Loucy (cell line): Measurements from ENCODE around the gene ARGLU1.

Source experiments
- H2AFZ ChIP-seq: fragments of 200-600 bp; sonication (generic); 2 replicates; pipeline ENCODE4 v1.6.0; 2016; ENCODE audit warnings: antibody characterized with exemption, mild to moderate bottlenecking, low read length, moderate library complexity
- H3F3A ChIP-seq: fragments of 200-600 bp; 2 replicates; pipeline ENCODE4 v1.6.0; 2016; ENCODE audit warnings: antibody characterized with exemption, low read depth, mild to moderate bottlenecking
- H3K27me3 ChIP-seq: fragments of 200-600 bp; sonication (generic); 2 replicates; pipeline ENCODE4 v1.6.1; 2014; ENCODE audit warnings: low read length, mild to moderate bottlenecking; ENCODE audit not compliant: insufficient read depth, poor library complexity, severe bottlenecking
- H3K36me3 ChIP-seq: fragments of 200-600 bp; sonication (generic); 2 replicates; pipeline ENCODE4 v1.6.1; 2016; ENCODE audit warnings: low read length; ENCODE audit not compliant: insufficient read depth
- H3K4me1 ChIP-seq: fragments of 200-600 bp; sonication (generic); 2 replicates; pipeline ENCODE4 v1.5.1; 2014; ENCODE audit warnings: low read length, mild to moderate bottlenecking; ENCODE audit not compliant: insufficient read depth, poor library complexity, severe bottlenecking
- H3K4me2 ChIP-seq: fragments of 200-600 bp; sonication (generic); 2 replicates; pipeline ENCODE4 v1.6.0; 2014; ENCODE audit warnings: antibody characterized with exemption, low read length, low read depth, mild to moderate bottlenecking; ENCODE audit not compliant: poor library complexity, severe bottlenecking
- H3K4me3 ChIP-seq: fragments of 200-600 bp; sonication (generic); 2 replicates; pipeline ENCODE4 v1.5.1; 2014; ENCODE audit warnings: low read length, mild to moderate bottlenecking, mixed read lengths; ENCODE audit not compliant: poor library complexity, severe bottlenecking
- H3K79me2 ChIP-seq: fragments of 200-600 bp; sonication (generic); 2 replicates; pipeline ENCODE4 v1.6.1; 2014; ENCODE audit warnings: low read length; ENCODE audit not compliant: insufficient read depth
- H3K9ac ChIP-seq: fragments of 200-600 bp; sonication (generic); 2 replicates; pipeline ENCODE4 v1.6.0; 2014; ENCODE audit warnings: mild to moderate bottlenecking, low read depth, low read length, moderate library complexity; ENCODE audit not compliant: poor library complexity, severe bottlenecking
- H3K9me2 ChIP-seq: fragments of 200-600 bp; sonication (generic); replicated peaks from 2 replicates; pipeline ENCODE4 v1.6.1; 2016; ENCODE audit warnings: low read depth, low read length, mixed read lengths
- H3K9me3 ChIP-seq: fragments of 200-600 bp; sonication (generic); 2 replicates; pipeline ENCODE4 v1.6.1; 2014; ENCODE audit warnings: mild to moderate bottlenecking, antibody characterized with exemption, low read length, low read depth; ENCODE audit not compliant: insufficient read depth
- H4K20me1 ChIP-seq: fragments of 200-600 bp; sonication (generic); 2 replicates; pipeline ENCODE4 v1.6.0; 2014; ENCODE audit warnings: antibody characterized with exemption, low read length, mild to moderate bottlenecking; ENCODE audit not compliant: insufficient read depth, poor library complexity, severe bottlenecking
- EZH2phosphoT487 ChIP-seq: fragments of 200-600 bp; IDR thresholded peaks from 2 replicates; pipeline ENCODE4 v1.6.1; 2018; ENCODE audit warnings: antibody characterized with exemption, mild to moderate bottlenecking, moderate library complexity, borderline replicate concordance
- TF ChIP-seq, protein P1 (sequence below): fragments of 200-600 bp; sonication (generic); conservative IDR thresholded peaks from 2 replicates; pipeline ENCODE4 v1.5.1; 2014; ENCODE audit warnings: mild to moderate bottlenecking, antibody characterized with exemption, low read length

ARGLU1 gene

DNA sequence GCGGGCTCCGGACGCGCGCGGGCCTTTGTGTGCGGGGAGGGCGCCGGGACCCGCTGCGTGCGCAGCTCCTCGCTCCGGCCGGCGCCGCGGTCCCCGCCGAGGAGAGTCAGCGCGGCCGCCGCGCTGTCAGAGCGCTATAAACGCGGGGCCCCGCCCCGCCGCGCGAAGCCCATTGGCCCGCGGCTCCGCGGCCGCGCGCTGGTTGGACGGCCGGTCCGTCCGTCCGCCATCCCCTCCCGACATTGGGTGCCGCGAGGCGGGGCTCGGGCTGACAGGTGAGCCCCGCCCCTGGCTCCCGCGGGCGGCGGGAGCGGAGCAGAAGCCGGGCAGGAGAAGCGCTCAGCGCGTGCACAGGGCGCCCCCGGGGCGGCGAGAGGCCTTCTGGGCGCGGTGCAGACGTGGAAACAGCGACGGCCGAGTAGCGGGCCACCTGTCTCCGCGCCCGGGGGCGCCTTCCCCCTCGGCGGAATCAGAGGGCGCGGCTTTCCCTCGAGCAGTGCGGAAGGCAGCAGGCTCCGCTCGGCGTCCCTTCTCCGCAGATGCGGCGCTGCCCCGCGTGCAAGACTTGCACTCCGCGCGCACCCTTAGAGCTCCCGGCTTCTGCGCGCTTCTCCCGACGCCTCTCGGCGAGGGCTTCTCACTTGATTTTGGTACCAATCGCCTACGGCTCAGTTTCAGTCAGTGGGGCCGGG, 32.2 kb downstream of the ARGLU1 start, which contains the start of gene EFNB2:
Gene EFNB2, minus strand, starts transcription at position 111 of the 692 bp plus-strand sequence. CDS start 698 bp downstream, outside the sequence.
- H3K4me1 ChIP-seq = no peaks in the 10 kb centered on the region
- H3F3A ChIP-seq = no peaks in the 10 kb centered on the region
- H3K9me3 ChIP-seq = no peaks in the 10 kb centered on the region
- H4K20me1 ChIP-seq = no peaks in the 10 kb centered on the region
- no peaks in the 10 kb centered on the region for H3K9me2 ChIP-seq
- H3K9ac ChIP-seq = no peak within 1 kb of the TSS
- H2AFZ ChIP-seq = no peak within 1 kb of the TSS
- TF ChIP-seq, protein P1, sequence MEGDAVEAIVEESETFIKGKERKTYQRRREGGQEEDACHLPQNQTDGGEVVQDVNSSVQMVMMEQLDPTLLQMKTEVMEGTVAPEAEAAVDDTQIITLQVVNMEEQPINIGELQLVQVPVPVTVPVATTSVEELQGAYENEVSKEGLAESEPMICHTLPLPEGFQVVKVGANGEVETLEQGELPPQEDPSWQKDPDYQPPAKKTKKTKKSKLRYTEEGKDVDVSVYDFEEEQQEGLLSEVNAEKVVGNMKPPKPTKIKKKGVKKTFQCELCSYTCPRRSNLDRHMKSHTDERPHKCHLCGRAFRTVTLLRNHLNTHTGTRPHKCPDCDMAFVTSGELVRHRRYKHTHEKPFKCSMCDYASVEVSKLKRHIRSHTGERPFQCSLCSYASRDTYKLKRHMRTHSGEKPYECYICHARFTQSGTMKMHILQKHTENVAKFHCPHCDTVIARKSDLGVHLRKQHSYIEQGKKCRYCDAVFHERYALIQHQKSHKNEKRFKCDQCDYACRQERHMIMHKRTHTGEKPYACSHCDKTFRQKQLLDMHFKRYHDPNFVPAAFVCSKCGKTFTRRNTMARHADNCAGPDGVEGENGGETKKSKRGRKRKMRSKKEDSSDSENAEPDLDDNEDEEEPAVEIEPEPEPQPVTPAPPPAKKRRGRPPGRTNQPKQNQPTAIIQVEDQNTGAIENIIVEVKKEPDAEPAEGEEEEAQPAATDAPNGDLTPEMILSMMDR = no peak
- TF ChIP-seq EZH2phosphoT487 = no peak
- H3K27me3 ChIP-seq = no peaks in the 10 kb centered on the region
- no peak within 1 kb of the TSS for H3K4me2 ChIP-seq
- H3K36me3 ChIP-seq = peaks cover 4% of the 10 kb centered on the region; the same call in 1 of the 2 replicates
- no peak within 1 kb of the TSS for H3K4me3 ChIP-seq
- H3K79me2 ChIP-seq = no peaks in the 10 kb centered on the region

DNA sequence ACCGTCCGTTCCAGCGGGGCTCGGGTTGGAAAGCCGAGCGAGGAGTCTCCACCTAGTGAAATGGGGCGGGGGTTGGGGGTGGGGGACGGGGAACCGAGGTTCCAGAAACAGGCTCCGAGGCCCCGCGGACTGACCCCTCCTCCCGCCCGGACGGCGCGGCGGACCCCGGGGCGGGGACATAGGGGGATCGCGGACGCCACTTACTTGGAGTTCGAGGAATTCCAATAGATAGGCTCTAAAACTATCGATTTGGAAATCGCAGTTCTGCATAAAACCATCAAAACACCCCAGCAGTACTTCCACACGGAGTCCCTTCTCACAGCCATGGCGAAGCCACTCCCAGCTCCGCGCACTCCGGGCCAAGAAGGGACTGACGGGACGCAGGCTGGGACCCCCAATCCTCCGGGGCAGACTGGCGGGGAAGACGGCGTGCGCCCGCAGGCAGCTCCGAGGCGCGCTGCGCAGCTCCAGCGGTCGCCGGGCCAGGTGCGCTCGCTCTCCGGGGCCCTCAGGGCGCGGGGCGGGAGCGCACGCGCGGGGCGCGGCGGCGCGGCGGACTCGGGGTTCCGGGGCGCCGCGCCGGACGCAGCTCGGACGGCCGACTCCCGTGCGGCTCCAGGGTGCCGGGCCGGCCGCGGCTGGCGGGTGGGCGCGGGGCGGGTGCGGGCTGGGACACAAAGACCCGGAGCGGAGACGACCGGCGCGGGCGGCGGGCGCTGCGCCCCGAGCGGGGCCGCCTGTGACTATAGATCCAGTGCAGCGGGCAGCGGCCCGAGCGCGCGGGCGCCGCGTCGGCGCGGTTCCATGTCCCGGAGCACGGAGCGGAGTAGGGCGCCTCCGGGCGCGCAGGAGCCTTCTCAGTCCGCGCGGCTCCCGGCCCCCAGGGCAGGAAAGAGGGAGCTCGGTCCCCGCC, 33.0 kb downstream of the ARGLU1 start:
- Histone ChIP-seq H2AFZ (no peak overlapping the region), H3K9me3 (no peaks in the 10 kb centered on the region), H4K20me1 (no peaks in the 10 kb centered on the region), H3K4me1 (no peaks in the 10 kb centered on the region), H3K4me3 (no peak overlapping the region), H3K36me3 (no peaks in the 10 kb centered on the region), H3K79me2 (no peaks in the 10 kb centered on the region), H3K4me2 (no peak overlapping the region), H3K9me2 (no peaks in the 10 kb centered on the region), H3K27me3 (no peaks in the 10 kb centered on the region), H3K9ac (no peak overlapping the region), H3F3A (no peaks in the 10 kb centered on the region)
- no peak for TF ChIP-seq EZH2phosphoT487
- TF ChIP-seq, protein P1 = no peak

DNA sequence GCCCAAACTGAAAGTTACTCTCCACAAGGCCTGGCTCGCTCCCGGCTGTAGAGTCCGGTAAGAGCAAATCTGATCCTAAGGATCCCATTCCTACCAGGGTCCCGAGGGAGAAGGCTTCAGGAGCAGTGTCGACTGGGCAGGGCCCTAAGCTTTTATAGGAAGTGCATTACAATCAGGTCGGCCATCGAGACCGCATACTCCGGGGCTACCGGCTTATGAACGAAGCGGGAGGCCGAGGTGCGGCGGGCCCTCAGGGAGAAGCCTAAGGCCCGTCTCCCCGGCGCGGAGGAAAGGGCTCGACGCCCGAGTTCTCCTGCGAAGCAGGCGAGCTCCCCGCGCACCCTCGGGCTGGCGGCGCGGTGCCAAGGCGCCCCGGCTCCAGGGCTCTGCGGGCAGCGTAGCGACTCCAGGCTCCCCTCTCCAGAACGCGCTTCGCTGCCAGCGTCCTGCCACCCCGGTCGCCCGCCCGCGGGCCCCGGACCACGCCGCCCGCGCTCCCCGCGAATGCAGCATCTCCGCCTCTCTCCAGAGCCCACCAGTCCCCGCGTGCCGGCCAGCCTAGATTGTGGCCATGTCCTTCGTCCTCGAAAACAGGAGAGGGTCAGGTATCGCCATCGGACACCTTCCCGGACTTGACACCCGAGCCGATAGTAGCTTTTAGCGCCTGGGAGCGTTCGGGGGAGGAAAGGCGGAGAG, 33.8 kb downstream of the ARGLU1 start:
- Histone ChIP-seq H3K9me3 (no peaks in the 10 kb centered on the region), H3K4me2 (no peak overlapping the region), H3K36me3 (no peaks in the 10 kb centered on the region), H3F3A (no peaks in the 10 kb centered on the region), H3K4me3 (no peak overlapping the region), H4K20me1 (no peaks in the 10 kb centered on the region), H3K4me1 (no peaks in the 10 kb centered on the region), H3K27me3 (no peaks in the 10 kb centered on the region), H2AFZ (no peak overlapping the region), H3K9ac (no peak overlapping the region), H3K79me2 (no peaks in the 10 kb centered on the region), H3K9me2 (no peaks in the 10 kb centered on the region)
- TF ChIP-seq, protein P1 = no peak
- TF ChIP-seq EZH2phosphoT487 = no peak
